GM18520 (cell line): ENCODE measurements around the gene PRSS27.
"Not testable (repeated sequence)": the region's sequence is repeated elsewhere in the genome, so short reads cannot be mapped to it uniquely, and the experiment has no call there.

Experiments used
- ATAC-seq: cut with Tn5 transposase; IDR thresholded peaks from one replicate; pipeline ENCODE4 v1.9.1; 2021; ENCODE audit not compliant: unreplicated experiment

PRSS27 gene

GRCh38 chr16:2676937-2677336 lies 43.1 kb downstream of the PRSS27 start:
- ATAC-seq: not testable (repeated sequence)

- ATAC-seq: no peak
These were observed 44.3 kb downstream of the PRSS27 start for GRCh38 chr16:2675714-2676113.

GRCh38 chr16:2675021-2675420 lies 45.0 kb downstream of the PRSS27 start:
- no peak for ATAC-seq

GRCh38 chr16:2673066-2673999 lies 46.7 kb downstream of the PRSS27 start:
- peak; percentile 75 for ATAC-seq

- ATAC-seq: no peak
These were observed 48.3 kb downstream of the PRSS27 start for GRCh38 chr16:2671741-2672140.

GRCh38 chr16:2671193-2671592 lies 48.8 kb downstream of the PRSS27 start:
- ATAC-seq: not testable (repeated sequence)

- ATAC-seq: not testable (repeated sequence)
These were observed 50.0 kb downstream of the PRSS27 start for GRCh38 chr16:2670017-2670416.

- not testable (repeated sequence) for ATAC-seq
These were observed 50.4 kb downstream of the PRSS27 start for GRCh38 chr16:2669587-2669986.

GRCh38 chr16:2666671-2667070 lies 53.4 kb downstream of the PRSS27 start:
- not testable (repeated sequence) for ATAC-seq

- no peak for ATAC-seq
These were observed 55.4 kb downstream of the PRSS27 start for GRCh38 chr16:2664574-2664982.

- no peak for ATAC-seq
These were observed 56.2 kb downstream of the PRSS27 start for GRCh38 chr16:2663553-2664546.
